IPS DF 19.7 (cell line): Measurements from ENCODE around the gene SCAND1.

Experiments
- DNase-seq: peaks from one replicate; pipeline ENCODE4 v3.0.0-alpha.2; 2013; ENCODE audit warnings: low read depth, low spot score

Gene SCAND1

DNA sequence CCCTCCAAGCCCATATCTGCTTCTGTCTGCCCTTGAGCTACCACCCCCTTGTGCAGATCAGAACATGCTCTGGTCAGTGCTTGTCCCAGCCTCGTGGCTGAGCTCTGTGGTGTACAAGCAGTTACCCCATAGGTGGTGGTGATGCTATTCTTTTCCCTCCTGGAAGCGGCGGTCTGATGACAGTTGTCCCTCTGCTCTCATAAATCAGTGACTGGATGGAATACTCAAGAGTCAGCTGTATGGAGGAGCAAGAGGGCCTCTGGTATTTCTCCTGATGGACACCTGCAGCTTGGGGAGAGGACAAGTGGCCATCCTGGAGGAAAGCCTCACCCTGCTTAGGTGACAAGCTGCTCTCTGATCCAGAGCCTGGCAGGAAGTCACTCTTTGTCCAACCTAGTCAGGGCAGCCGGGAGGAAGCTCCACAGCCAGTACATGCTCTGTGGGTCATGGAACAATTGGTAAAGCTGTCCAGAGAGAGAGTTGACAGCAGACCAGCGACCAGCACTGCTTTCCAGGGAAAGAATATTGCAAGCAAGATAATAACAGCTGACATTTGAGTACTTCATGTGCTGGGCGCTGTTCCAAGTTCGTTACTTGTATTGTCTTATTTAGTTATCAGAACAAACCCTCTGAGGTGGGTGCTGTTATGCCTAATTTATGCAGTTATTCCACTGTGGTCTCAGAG lies 47.1 kb downstream of the SCAND1 start:
- no peak for DNase-seq

DNA sequence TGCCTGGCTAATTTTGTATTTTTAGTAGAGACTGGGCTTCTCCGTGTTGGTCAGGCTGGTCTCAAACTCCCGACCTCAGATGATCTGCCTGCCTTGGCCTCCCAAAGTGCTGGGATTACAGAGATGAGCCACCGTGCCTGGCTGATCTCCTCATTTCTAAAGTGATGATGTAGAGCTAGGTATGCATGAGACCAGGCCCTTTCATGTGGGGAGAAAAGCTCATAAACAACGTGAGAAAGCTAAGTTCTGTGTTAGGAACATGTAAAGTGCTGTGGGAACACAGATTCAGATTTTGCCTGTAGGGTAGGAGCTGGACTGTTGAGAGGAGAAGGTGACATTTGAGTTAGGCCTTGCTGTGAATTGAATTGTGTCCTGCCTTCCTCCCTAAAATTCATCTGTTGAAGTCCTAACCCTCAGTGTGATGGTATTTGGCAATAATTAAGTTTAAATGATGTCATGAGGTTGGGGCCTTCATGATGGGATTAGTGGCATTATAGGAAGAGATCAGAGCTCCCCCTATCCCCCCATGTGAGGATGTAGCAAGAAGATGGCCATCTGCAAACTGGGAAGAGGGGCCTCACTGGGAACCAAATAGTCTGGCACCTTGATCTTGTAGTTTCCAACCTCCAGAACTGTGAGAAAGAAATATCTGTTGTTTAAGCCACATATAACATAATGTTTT lies 49.2 kb downstream of the SCAND1 start:
- no peak for DNase-seq

DNA sequence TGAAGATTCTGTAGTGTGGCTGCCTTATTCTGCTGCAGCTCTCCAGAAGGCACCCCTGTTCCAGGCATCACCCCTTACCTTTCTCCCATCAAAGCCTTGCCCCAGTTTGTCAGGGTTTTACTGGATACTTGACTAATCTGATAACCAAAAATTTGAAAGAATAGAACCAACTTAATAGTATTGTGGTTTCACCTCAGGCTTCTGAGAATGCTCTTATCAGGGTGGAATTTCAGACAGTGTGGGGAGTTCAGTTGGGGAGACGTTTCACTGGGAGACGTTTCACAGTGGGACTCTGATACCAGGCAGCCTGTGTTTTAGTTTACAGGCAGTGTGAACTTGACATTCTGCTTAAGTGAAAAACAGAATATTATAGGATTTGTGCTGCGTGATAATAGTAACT lies 50.5 kb downstream of the SCAND1 start:
- no peak for DNase-seq
